Activated naive CD4-positive, alpha-beta T cell treated with anti-CD3 and anti-CD28 coated beads, Interleukin-2, amount 50 U/mL, for 24 hours (primary cell): Measurements from ENCODE around the gene LZTR1.
"Not testable (repeated sequence)": the region's sequence is repeated elsewhere in the genome, so short reads cannot be mapped to it uniquely, and the experiment has no call there.

Experiments used
- H3K27ac Mint-ChIP-seq: one replicate; pipeline ENCODE4 v1.8.0; 2021; ENCODE audit warnings: mild to moderate bottlenecking, mixed read lengths
- H3K27me3 Mint-ChIP-seq: one replicate; pipeline ENCODE4 v1.8.0; 2021; ENCODE audit warnings: mixed read lengths
- H3K36me3 Mint-ChIP-seq: one replicate; pipeline ENCODE4 v1.8.0; 2021; ENCODE audit warnings: mixed read lengths
- H3K4me1 Mint-ChIP-seq: one replicate; pipeline ENCODE4 v1.8.0; 2021; ENCODE audit warnings: mixed read lengths
- H3K4me3 Mint-ChIP-seq: one replicate; pipeline ENCODE4 v1.8.0; 2021; ENCODE audit warnings: mild to moderate bottlenecking, mixed read lengths
- H3K9me3 Mint-ChIP-seq: one replicate; pipeline ENCODE4 v1.8.0; 2021; ENCODE audit warnings: mixed read lengths

The LZTR1 gene

GRCh38 chr22:21033895-21034294, 51.8 kb downstream of the LZTR1 start:
- no peaks in the 10 kb centered on the region for H3K9me3 Mint-ChIP-seq
- no peak overlapping the region for H3K27ac Mint-ChIP-seq
- peaks cover 17% of the 10 kb centered on the region for H3K27me3 Mint-ChIP-seq
- H3K4me1 Mint-ChIP-seq, result no peaks in the 10 kb centered on the region
- no peaks in the 10 kb centered on the region for H3K36me3 Mint-ChIP-seq
- no peak overlapping the region for H3K4me3 Mint-ChIP-seq

- Mint-ChIP-seq H3K4me3 (no peak overlapping the region), H3K36me3 (no peaks in the 10 kb centered on the region), H3K27me3 (peaks cover 20% of the 10 kb centered on the region), H3K4me1 (no peaks in the 10 kb centered on the region), H3K9me3 (no peaks in the 10 kb centered on the region), H3K27ac (no peak overlapping the region)
These were observed 52.9 kb downstream of the LZTR1 start for GRCh38 chr22:21034989-21035388.

- peaks cover 6% of the 10 kb centered on the region for H3K27me3 Mint-ChIP-seq
- H3K4me1 Mint-ChIP-seq, result peaks cover 7% of the 10 kb centered on the region
- H3K27ac Mint-ChIP-seq, result no peak overlapping the region
- H3K36me3 Mint-ChIP-seq, result no peaks in the 10 kb centered on the region
- no peak overlapping the region for H3K4me3 Mint-ChIP-seq
- H3K9me3 Mint-ChIP-seq, result no peaks in the 10 kb centered on the region
These were observed 56.3 kb downstream of the LZTR1 start for GRCh38 chr22:21038405-21038804.

GRCh38 chr22:21039158-21039557, 57.1 kb downstream of the LZTR1 start:
- not testable (repeated sequence) for H3K36me3 Mint-ChIP-seq, H3K4me1 Mint-ChIP-seq, H3K27me3 Mint-ChIP-seq, H3K9me3 Mint-ChIP-seq, H3K4me3 Mint-ChIP-seq, H3K27ac Mint-ChIP-seq

- Mint-ChIP-seq H3K4me3 (no peak overlapping the region), H3K4me1 (peaks cover 20% of the 10 kb centered on the region), H3K27me3 (peaks cover 12% of the 10 kb centered on the region), H3K9me3 (no peaks in the 10 kb centered on the region), H3K36me3 (no peaks in the 10 kb centered on the region), H3K27ac (no peak overlapping the region)
These were observed 59.8 kb downstream of the LZTR1 start for GRCh38 chr22:21041937-21042336.

- Mint-ChIP-seq H3K27ac (no peak overlapping the region), H3K36me3 (no peaks in the 10 kb centered on the region), H3K4me1 (peaks cover 20% of the 10 kb centered on the region), H3K4me3 (no peak overlapping the region), H3K9me3 (no peaks in the 10 kb centered on the region), H3K27me3 (peaks cover 12% of the 10 kb centered on the region)
These were observed 61.1 kb downstream of the LZTR1 start for GRCh38 chr22:21042978-21043859.

GRCh38 chr22:21043860-21044535, 61.9 kb downstream of the LZTR1 start:
- peaks cover 12% of the 10 kb centered on the region for H3K27me3 Mint-ChIP-seq
- no peaks in the 10 kb centered on the region for H3K9me3 Mint-ChIP-seq
- no peaks in the 10 kb centered on the region for H3K36me3 Mint-ChIP-seq
- no peak overlapping the region for H3K4me3 Mint-ChIP-seq
- H3K27ac Mint-ChIP-seq, result no peak overlapping the region
- H3K4me1 Mint-ChIP-seq, result peaks cover 20% of the 10 kb centered on the region

GRCh38 chr22:21044931-21045584, 63.0 kb downstream of the LZTR1 start:
- no peaks in the 10 kb centered on the region for H3K36me3 Mint-ChIP-seq
- H3K4me3 Mint-ChIP-seq, result peak overlapping the region; percentile 73
- no peaks in the 10 kb centered on the region for H3K9me3 Mint-ChIP-seq
- peaks cover 20% of the 10 kb centered on the region for H3K4me1 Mint-ChIP-seq
- H3K27ac Mint-ChIP-seq, result no peak overlapping the region
- peaks cover 8% of the 10 kb centered on the region for H3K27me3 Mint-ChIP-seq

GRCh38 chr22:21045585-21046294, 63.6 kb downstream of the LZTR1 start, which contains the start of gene LRRC74B:
Gene LRRC74B (plus strand): TSS chr22:21045946. CDS start chr22:21045987, 41 bp downstream.
- Mint-ChIP-seq H3K27ac (peak within 1 kb of the TSS; percentile 51), H3K9me3 (no peaks in the 10 kb centered on the region), H3K4me1 (peaks cover 20% of the 10 kb centered on the region), H3K36me3 (no peaks in the 10 kb centered on the region), H3K27me3 (peaks cover 6% of the 10 kb centered on the region), H3K4me3 (peak within 1 kb of the TSS; percentile 73)

- no peak overlapping the region for H3K4me3 Mint-ChIP-seq
- H3K27ac Mint-ChIP-seq, result no peak overlapping the region
- no peaks in the 10 kb centered on the region for H3K36me3 Mint-ChIP-seq
- H3K27me3 Mint-ChIP-seq, result peaks cover 6% of the 10 kb centered on the region
- H3K4me1 Mint-ChIP-seq, result peaks cover 20% of the 10 kb centered on the region
- H3K9me3 Mint-ChIP-seq, result no peaks in the 10 kb centered on the region
These were observed 65.1 kb downstream of the LZTR1 start for GRCh38 chr22:21047035-21047661.

- Mint-ChIP-seq H3K9me3 (no peaks in the 10 kb centered on the region), H3K27ac (no peak overlapping the region), H3K36me3 (no peaks in the 10 kb centered on the region), H3K27me3 (peaks cover 6% of the 10 kb centered on the region), H3K4me3 (no peak overlapping the region), H3K4me1 (peaks cover 20% of the 10 kb centered on the region)
These were observed 65.6 kb downstream of the LZTR1 start for GRCh38 chr22:21047730-21048129.

- not testable (repeated sequence) for H3K27ac Mint-ChIP-seq, H3K4me3 Mint-ChIP-seq, H3K27me3 Mint-ChIP-seq, H3K36me3 Mint-ChIP-seq, H3K9me3 Mint-ChIP-seq
- H3K4me1 Mint-ChIP-seq, result peaks cover 13% of the 10 kb centered on the region
These were observed 66.4 kb downstream of the LZTR1 start for GRCh38 chr22:21048448-21048847.
